Measurements from ENCODE around the gene CARHSP1. TPM values are rescaled to one million over a fixed set of nuclear protein-coding genes. Genes with fewer than 3 reads are reported as not detected.
"Not testable (repeated sequence)": the region's sequence is repeated elsewhere in the genome, so short reads cannot be mapped to it uniquely, and the experiment has no call there.

Gene CARHSP1
- total RNA-seq, 1 donor from 2014 or later = 118 TPM

DNA sequence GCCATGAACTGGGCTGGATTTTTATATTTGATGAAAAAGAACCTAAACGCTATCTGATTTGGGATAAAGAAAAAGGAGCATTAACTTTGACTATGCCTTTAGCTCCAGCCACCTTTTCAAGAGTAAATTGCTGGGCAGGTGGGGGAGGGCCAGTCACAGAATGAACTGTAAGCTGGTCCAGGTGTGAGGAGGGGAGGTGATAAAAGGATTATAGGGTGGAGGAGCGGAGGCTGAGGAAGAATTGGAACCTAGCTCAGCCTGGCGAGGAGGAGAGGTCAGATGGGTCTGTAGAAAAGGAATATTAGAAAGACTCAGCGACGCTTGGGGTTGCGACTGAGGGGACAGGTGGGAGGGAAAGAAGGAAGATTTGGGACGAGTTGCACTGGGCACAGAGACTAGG lies 32.0 kb downstream of the CARHSP1 start:
- H3K9me3 ChIP-seq (ENCODE audit: control insufficient read depth in 3 of 3, low read length in 3 of 3) = not testable (repeated sequence)

GRCh38 chr16:8832717-8833105 lies 36.1 kb downstream of the CARHSP1 start:
- Histone ChIP-seq H3K27ac (ENCODE audit: low read depth, low read length) (no peak overlapping the region), H3K36me3 (ENCODE audit: control insufficient read depth in 3 of 3, insufficient read depth in 3 of 3, low read length in 3 of 3) (peaks cover 13 to 23% (median 16%) of the 10 kb centered on the region in 3 donors), H3K27me3 (ENCODE audit: control insufficient read depth in 3 of 3, insufficient read depth in 3 of 3, low read length in 3 of 3) (no peaks in the 10 kb centered on the region), H3K9me3 (ENCODE audit: control insufficient read depth in 3 of 3, low read length in 3 of 3) (no peaks in the 10 kb centered on the region), H3K9ac (ENCODE audit: low read depth in 1 of 3, low read length in 3 of 3) (no peak overlapping the region), H3K4me3 (ENCODE audit: low read length in 3 of 3) (no peak overlapping the region), H3K4me1 (ENCODE audit: control insufficient read depth in 3 of 3, insufficient read depth in 3 of 3, low read length in 3 of 3) (peaks cover 0 to 2% (median 0%) of the 10 kb centered on the region in 3 donors)

More for the DNA sequence above, 32.0 kb downstream of the CARHSP1 start:
- not testable (repeated sequence) for H3K4me3 ChIP-seq (ENCODE audit: low read length in 3 of 3); H3K4me1 ChIP-seq (ENCODE audit: control insufficient read depth in 3 of 3, insufficient read depth in 3 of 3, low read length in 3 of 3); H3K27ac ChIP-seq (ENCODE audit: low read depth, low read length); H3K9ac ChIP-seq (ENCODE audit: low read depth in 1 of 3, low read length in 3 of 3); H3K36me3 ChIP-seq (ENCODE audit: control insufficient read depth in 3 of 3, insufficient read depth in 3 of 3, low read length in 3 of 3); H3K27me3 ChIP-seq (ENCODE audit: control insufficient read depth in 3 of 3, insufficient read depth in 3 of 3, low read length in 3 of 3)

DNA sequence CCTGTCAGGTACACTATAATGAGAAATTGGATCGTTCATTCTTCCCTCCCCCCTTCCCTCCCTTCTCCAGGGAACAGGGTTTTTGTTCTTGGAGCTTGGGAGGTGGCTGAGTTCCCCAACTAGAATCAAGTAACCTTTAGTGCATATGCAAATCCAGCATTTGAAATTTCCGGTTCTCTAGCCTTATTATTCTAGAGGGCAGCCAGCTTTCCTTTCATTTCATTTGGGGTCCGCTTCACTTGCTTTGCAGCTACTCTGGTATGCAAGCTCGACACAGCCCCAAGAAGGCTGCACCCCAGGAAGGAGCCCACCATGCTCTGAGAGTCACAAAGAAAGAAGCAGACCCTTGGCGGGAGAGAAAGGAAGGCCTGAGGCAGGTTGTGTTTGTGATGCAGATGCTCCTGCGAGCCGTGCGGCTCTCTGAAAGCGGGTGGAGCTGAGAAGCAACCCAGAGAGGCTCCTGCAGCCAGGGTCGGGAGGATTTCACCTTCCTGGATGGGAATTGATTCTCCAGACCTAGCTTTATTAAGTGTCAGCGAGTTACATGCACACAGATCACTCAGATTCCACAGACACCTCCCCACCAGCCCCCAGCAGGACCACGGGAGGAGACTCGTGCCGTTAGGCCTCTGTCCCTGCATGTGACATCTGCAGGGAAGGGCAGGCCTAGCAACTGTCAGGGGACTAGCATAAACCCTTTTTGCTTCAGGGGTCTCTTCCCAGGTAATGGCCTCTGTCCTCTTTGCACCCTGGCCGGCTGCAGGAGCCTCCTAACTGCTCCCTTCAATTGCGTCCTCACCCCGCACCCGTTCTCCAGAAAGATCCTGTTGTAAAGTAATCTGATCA lies 36.7 kb downstream of the CARHSP1 start:
- no peak overlapping the region for H3K4me3 ChIP-seq (ENCODE audit: low read length in 3 of 3)
- H3K4me1 ChIP-seq (ENCODE audit: control insufficient read depth in 3 of 3, insufficient read depth in 3 of 3, low read length in 3 of 3) = peaks cover 0 to 2% (median 0%) of the 10 kb centered on the region in 3 donors
- no peaks in the 10 kb centered on the region for H3K9me3 ChIP-seq (ENCODE audit: control insufficient read depth in 3 of 3, low read length in 3 of 3)
- H3K9ac ChIP-seq (ENCODE audit: low read depth in 1 of 3, low read length in 3 of 3) = no peak overlapping the region
- no peaks in the 10 kb centered on the region for H3K27me3 ChIP-seq (ENCODE audit: control insufficient read depth in 3 of 3, insufficient read depth in 3 of 3, low read length in 3 of 3)
- H3K36me3 ChIP-seq (ENCODE audit: control insufficient read depth in 3 of 3, insufficient read depth in 3 of 3, low read length in 3 of 3) = peaks cover 13 to 23% (median 16%) of the 10 kb centered on the region in 3 donors
- no peak overlapping the region for H3K27ac ChIP-seq (ENCODE audit: low read depth, low read length)

GRCh38 chr16:8831450-8831849 lies 37.4 kb downstream of the CARHSP1 start:
- H3K36me3 ChIP-seq (ENCODE audit: control insufficient read depth in 3 of 3, insufficient read depth in 3 of 3, low read length in 3 of 3) = peaks cover 13 to 23% (median 16%) of the 10 kb centered on the region in 3 donors
- H3K27ac ChIP-seq (ENCODE audit: low read depth, low read length) = no peak overlapping the region
- H3K9ac ChIP-seq (ENCODE audit: low read depth in 1 of 3, low read length in 3 of 3) = no peak overlapping the region
- no peaks in the 10 kb centered on the region for H3K27me3 ChIP-seq (ENCODE audit: control insufficient read depth in 3 of 3, insufficient read depth in 3 of 3, low read length in 3 of 3)
- no peaks in the 10 kb centered on the region for H3K9me3 ChIP-seq (ENCODE audit: control insufficient read depth in 3 of 3, low read length in 3 of 3)
- H3K4me3 ChIP-seq (ENCODE audit: low read length in 3 of 3) = no peak overlapping the region
- H3K4me1 ChIP-seq (ENCODE audit: control insufficient read depth in 3 of 3, insufficient read depth in 3 of 3, low read length in 3 of 3) = peaks cover 0 to 2% (median 0%) of the 10 kb centered on the region in 3 donors

GRCh38 chr16:8828541-8829165 lies 40.2 kb downstream of the CARHSP1 start:
- no peaks in the 10 kb centered on the region for H3K27me3 ChIP-seq (ENCODE audit: control insufficient read depth in 3 of 3, insufficient read depth in 3 of 3, low read length in 3 of 3)

DNA sequence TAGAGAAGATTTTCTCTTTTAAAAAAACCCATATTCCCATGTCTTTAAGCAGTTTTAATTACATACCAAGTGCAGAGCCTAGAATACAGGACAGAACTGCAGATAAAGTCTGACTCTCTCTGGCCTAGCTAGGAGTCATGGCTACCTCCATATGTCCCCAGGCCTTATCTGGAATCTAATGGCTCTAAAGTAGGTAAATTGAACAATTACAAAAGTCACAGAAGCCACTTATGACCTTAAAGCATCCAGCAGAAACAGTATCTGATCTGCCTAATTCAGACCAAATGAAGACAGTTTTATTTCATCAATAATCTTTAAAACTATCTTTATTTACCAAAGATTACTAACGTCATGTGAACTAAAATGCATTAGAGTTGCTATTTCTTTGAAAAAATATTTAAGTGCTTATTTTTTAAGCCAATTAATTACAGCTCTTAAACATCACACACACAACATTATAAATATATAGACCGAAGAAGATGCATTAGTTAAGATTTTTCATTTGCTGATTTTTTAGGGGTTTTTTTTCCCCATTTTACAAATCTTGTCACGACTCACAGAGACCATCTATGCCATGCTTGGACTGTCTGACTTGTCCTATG lies 42.4 kb downstream of the CARHSP1 start:
- Histone ChIP-seq H3K36me3 (ENCODE audit: control insufficient read depth in 3 of 3, insufficient read depth in 3 of 3, low read length in 3 of 3) (peaks cover 11 to 21% (median 14%) of the 10 kb centered on the region in 3 donors), H3K27ac (ENCODE audit: low read depth, low read length) (no peak overlapping the region), H3K9ac (ENCODE audit: low read depth in 1 of 3, low read length in 3 of 3) (no peak overlapping the region), H3K27me3 (ENCODE audit: control insufficient read depth in 3 of 3, insufficient read depth in 3 of 3, low read length in 3 of 3) (no peaks in the 10 kb centered on the region), H3K4me3 (ENCODE audit: low read length in 3 of 3) (no peak overlapping the region), H3K4me1 (ENCODE audit: control insufficient read depth in 3 of 3, insufficient read depth in 3 of 3, low read length in 3 of 3) (no peaks in the 10 kb centered on the region), H3K9me3 (ENCODE audit: control insufficient read depth in 3 of 3, low read length in 3 of 3) (no peaks in the 10 kb centered on the region)

More at GRCh38 chr16:8828541-8829165, 40.2 kb downstream of the CARHSP1 start:
- Histone ChIP-seq H3K36me3 (ENCODE audit: control insufficient read depth in 3 of 3, insufficient read depth in 3 of 3, low read length in 3 of 3) (peaks cover 13 to 23% (median 16%) of the 10 kb centered on the region in 3 donors), H3K4me3 (ENCODE audit: low read length in 3 of 3) (no peak overlapping the region), H3K9ac (ENCODE audit: low read depth in 1 of 3, low read length in 3 of 3) (no peak overlapping the region), H3K4me1 (ENCODE audit: control insufficient read depth in 3 of 3, insufficient read depth in 3 of 3, low read length in 3 of 3) (no peaks in the 10 kb centered on the region), H3K27ac (ENCODE audit: low read depth, low read length) (no peak overlapping the region), H3K9me3 (ENCODE audit: control insufficient read depth in 3 of 3, low read length in 3 of 3) (no peaks in the 10 kb centered on the region)

DNA sequence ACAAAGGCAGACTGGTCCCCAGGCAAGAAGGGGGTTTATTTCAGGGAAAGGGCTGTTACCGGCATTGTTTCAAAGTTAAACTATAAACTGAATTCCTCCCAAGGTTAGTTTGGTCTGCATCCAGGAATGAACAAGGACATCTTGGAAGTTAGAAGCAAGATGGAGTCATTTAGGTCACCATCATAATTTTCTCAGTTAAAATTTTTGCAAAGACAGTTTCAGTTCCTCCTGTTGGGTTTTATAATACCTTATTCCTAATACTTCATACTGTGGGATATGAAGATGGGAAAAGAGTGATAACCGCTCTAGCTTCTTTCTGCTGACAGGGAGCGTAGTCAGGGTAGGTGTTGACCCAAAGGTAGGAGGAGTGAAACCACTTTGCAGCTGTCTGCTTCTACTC lies 46.4 kb downstream of the CARHSP1 start:
- Histone ChIP-seq H3K4me3 (ENCODE audit: low read length in 3 of 3) (no peak overlapping the region), H3K4me1 (ENCODE audit: control insufficient read depth in 3 of 3, insufficient read depth in 3 of 3, low read length in 3 of 3) (no peaks in the 10 kb centered on the region), H3K27ac (ENCODE audit: low read depth, low read length) (no peak overlapping the region), H3K9ac (ENCODE audit: low read depth in 1 of 3, low read length in 3 of 3) (no peak overlapping the region), H3K27me3 (ENCODE audit: control insufficient read depth in 3 of 3, insufficient read depth in 3 of 3, low read length in 3 of 3) (no peaks in the 10 kb centered on the region), H3K9me3 (ENCODE audit: control insufficient read depth in 3 of 3, low read length in 3 of 3) (no peaks in the 10 kb centered on the region), H3K36me3 (ENCODE audit: control insufficient read depth in 3 of 3, insufficient read depth in 3 of 3, low read length in 3 of 3) (peaks cover 15 to 23% (median 16%) of the 10 kb centered on the region in 3 donors)

GRCh38 chr16:8819411-8820034 lies 49.3 kb downstream of the CARHSP1 start:
- Histone ChIP-seq H3K4me1 (ENCODE audit: control insufficient read depth in 3 of 3, insufficient read depth in 3 of 3, low read length in 3 of 3) (no peaks in the 10 kb centered on the region), H3K27me3 (ENCODE audit: control insufficient read depth in 3 of 3, insufficient read depth in 3 of 3, low read length in 3 of 3) (no peaks in the 10 kb centered on the region), H3K9ac (ENCODE audit: low read depth in 1 of 3, low read length in 3 of 3) (no peak overlapping the region), H3K9me3 (ENCODE audit: control insufficient read depth in 3 of 3, low read length in 3 of 3) (no peaks in the 10 kb centered on the region), H3K36me3 (ENCODE audit: control insufficient read depth in 3 of 3, insufficient read depth in 3 of 3, low read length in 3 of 3) (peaks cover 20 to 33% (median 20%) of the 10 kb centered on the region in 3 donors), H3K27ac (ENCODE audit: low read depth, low read length) (no peak overlapping the region), H3K4me3 (ENCODE audit: low read length in 3 of 3) (no peak overlapping the region)

GRCh38 chr16:8818504-8819270 lies 50.1 kb downstream of the CARHSP1 start:
- Histone ChIP-seq H3K4me1 (ENCODE audit: control insufficient read depth in 3 of 3, insufficient read depth in 3 of 3, low read length in 3 of 3) (no peaks in the 10 kb centered on the region), H3K9ac (ENCODE audit: low read depth in 1 of 3, low read length in 3 of 3) (no peak overlapping the region), H3K27ac (ENCODE audit: low read depth, low read length) (no peak overlapping the region), H3K27me3 (ENCODE audit: control insufficient read depth in 3 of 3, insufficient read depth in 3 of 3, low read length in 3 of 3) (no peaks in the 10 kb centered on the region), H3K36me3 (ENCODE audit: control insufficient read depth in 3 of 3, insufficient read depth in 3 of 3, low read length in 3 of 3) (peaks cover 28 to 40% (median 28%) of the 10 kb centered on the region in 3 donors), H3K9me3 (ENCODE audit: control insufficient read depth in 3 of 3, low read length in 3 of 3) (no peaks in the 10 kb centered on the region), H3K4me3 (ENCODE audit: low read length in 3 of 3) (no peak overlapping the region)
